Measurements from ENCODE around the gene DHRS3.

DNA sequence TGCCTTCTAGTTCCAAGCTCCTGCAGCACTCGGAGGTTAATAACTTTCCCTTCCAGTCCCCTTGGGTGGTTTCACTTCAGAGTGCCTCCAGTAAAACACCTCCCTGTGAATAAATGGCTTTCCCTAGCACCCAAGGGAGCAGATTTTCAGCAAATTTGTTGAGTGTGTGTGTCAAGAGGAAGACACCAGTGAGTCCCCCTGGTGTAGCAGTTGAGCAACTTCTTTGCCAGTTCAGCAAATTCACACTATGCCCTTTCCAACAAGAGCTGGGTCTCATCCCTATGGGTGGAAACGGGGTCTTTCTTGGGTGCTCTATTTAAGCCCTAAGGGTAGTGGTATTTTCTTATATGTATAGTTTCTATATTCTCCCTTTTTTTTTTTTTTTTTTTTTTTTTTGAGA, 25.1 kb upstream of the DHRS3 start:
- TF ChIP-seq, protein P1, sequence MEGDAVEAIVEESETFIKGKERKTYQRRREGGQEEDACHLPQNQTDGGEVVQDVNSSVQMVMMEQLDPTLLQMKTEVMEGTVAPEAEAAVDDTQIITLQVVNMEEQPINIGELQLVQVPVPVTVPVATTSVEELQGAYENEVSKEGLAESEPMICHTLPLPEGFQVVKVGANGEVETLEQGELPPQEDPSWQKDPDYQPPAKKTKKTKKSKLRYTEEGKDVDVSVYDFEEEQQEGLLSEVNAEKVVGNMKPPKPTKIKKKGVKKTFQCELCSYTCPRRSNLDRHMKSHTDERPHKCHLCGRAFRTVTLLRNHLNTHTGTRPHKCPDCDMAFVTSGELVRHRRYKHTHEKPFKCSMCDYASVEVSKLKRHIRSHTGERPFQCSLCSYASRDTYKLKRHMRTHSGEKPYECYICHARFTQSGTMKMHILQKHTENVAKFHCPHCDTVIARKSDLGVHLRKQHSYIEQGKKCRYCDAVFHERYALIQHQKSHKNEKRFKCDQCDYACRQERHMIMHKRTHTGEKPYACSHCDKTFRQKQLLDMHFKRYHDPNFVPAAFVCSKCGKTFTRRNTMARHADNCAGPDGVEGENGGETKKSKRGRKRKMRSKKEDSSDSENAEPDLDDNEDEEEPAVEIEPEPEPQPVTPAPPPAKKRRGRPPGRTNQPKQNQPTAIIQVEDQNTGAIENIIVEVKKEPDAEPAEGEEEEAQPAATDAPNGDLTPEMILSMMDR (IDR thresholded peaks at IDR 0.05 in 8 of 11, conservative IDR thresholded peaks at IDR 0.05 in 3 of 11), result no peak
- TF ChIP-seq POLR2AphosphoS5 (IDR thresholded peaks at IDR 0.05) (no peak), POLR2A (IDR thresholded peaks at IDR 0.05) (no peak)

Data from spleen (tissue), 7 donors.